ENCODE results near the gene GNAS. TPM values are rescaled to one million over a fixed set of nuclear protein-coding genes. Genes with fewer than 3 reads are reported as not detected.

The GNAS gene
- total and polyA plus RNA-seq, 8 donors = 723 to 2,039 (median 1,898) TPM

- H3K27ac ChIP-seq = no peak overlapping the region
- ATAC-seq (no peak), DNase-seq (no peak)
- H3K9me3 ChIP-seq = no peaks in the 10 kb centered on the region
- intact Hi-C loops (cut with DNase I) = no loop called here
- peaks cover 0 to 62% of the 10 kb centered on the region in 2 donors for H3K36me3 ChIP-seq
- H3K27me3 ChIP-seq = no peaks in the 10 kb centered on the region
- TF ChIP-seq CTCF (IDR thresholded peaks at IDR 0.05) = no peak
- H3K4me3 ChIP-seq = no peak overlapping the region
- H3K4me1 ChIP-seq = peaks cover 22 to 46% of the 10 kb centered on the region in 2 donors
Measured at GRCh38 chr20:58903614-58904013, 51.1 kb downstream of the GNAS start.

- ATAC-seq = no peak
- no peak for DNase-seq
- intact Hi-C loops (cut with DNase I) = no loop called here
- Histone ChIP-seq H3K27me3 (no peaks in the 10 kb centered on the region), H3K4me3 (no peak overlapping the region), H3K9me3 (no peaks in the 10 kb centered on the region), H3K4me1 (peaks cover 23 to 40% of the 10 kb centered on the region in 2 donors), H3K36me3 (peaks cover 0 to 71% of the 10 kb centered on the region in 2 donors), H3K27ac (no peak overlapping the region)
- TF ChIP-seq CTCF (IDR thresholded peaks at IDR 0.05) = no peak
Measured at GRCh38 chr20:58905236-58905635, 52.7 kb downstream of the GNAS start.

- Histone ChIP-seq H3K27me3 (no peaks in the 10 kb centered on the region), H3K4me3 (no peak overlapping the region), H3K9me3 (no peaks in the 10 kb centered on the region), H3K36me3 (peaks cover 0 to 78% of the 10 kb centered on the region in 2 donors), H3K27ac (peak overlapping the region; percentile 81 to 91), H3K4me1 (peaks cover 23 to 32% of the 10 kb centered on the region in 2 donors)
- ATAC-seq (no peak), DNase-seq (no peak)
- no peak for TF ChIP-seq CTCF (IDR thresholded peaks at IDR 0.05)
- intact Hi-C loops (cut with DNase I) = no loop called here
Measured at GRCh38 chr20:58906111-58906510, 53.6 kb downstream of the GNAS start.

GRCh38 chr20:58906894-58907293 is 54.4 kb downstream of the GNAS start:
- Histone ChIP-seq H3K4me1 (peaks cover 23 to 32% of the 10 kb centered on the region in 2 donors), H3K36me3 (peaks cover 0 to 79% of the 10 kb centered on the region in 2 donors), H3K9me3 (no peaks in the 10 kb centered on the region), H3K4me3 (peak overlapping the region; percentile 0 to 19), H3K27me3 (no peaks in the 10 kb centered on the region), H3K27ac (peak overlapping the region; percentile 81 to 91)
- ATAC-seq = peak; percentile 72
- TF ChIP-seq CTCF (IDR thresholded peaks at IDR 0.05) = no peak
- intact Hi-C loops (cut with DNase I) = no loop called here
- DNase-seq = no peak

- Histone ChIP-seq H3K9me3 (no peaks in the 10 kb centered on the region), H3K4me1 (peaks cover 23 to 32% of the 10 kb centered on the region in 2 donors), H3K27me3 (no peaks in the 10 kb centered on the region), H3K36me3 (peaks cover 0 to 76% of the 10 kb centered on the region in 2 donors), H3K27ac (peak overlapping the region; percentile 81 to 91), H3K4me3 (peak overlapping the region; percentile 0 to 19)
- DNase-seq (peak in 3 of 4 donors; percentile 93 to 99 (median 98)), ATAC-seq (peak; percentile 93)
- intact Hi-C loops (cut with DNase I) = no loop called here
- no peak for TF ChIP-seq CTCF (IDR thresholded peaks at IDR 0.05)
Measured at GRCh38 chr20:58907320-58908137, 55.0 kb downstream of the GNAS start.

Measured in left lung (tissue), 10 donors.